HCT116 (cell line): Measurements from ENCODE around the gene KCNC2. TPM values are rescaled to one million over a fixed set of nuclear protein-coding genes. Genes with fewer than 3 reads are reported as not detected.

Source experiments
- ATAC-seq: fragments of 200-7000 bp; cut with Tn5 transposase; 2 replicates; pipeline ENCODE4 v1.9.1; 2020; ENCODE audit warnings: mild to moderate bottlenecking, moderate library complexity
- BruUV-seq: library from RNA; stranded (reverse); fragments of 400-500 nt; replicated peaks from 2 replicates; lab custom pipeline; 2021; lab: Mats Ljungman, UMichigan
- CTCF ChIA-PET: fragments of 300-600 bp; sonication (Branson Sonifier 250); formaldehyde crosslinking; loops from one replicate; lab custom pipeline; 2021; ENCODE audit warnings: antibody characterized with exemption; lab: Charles Lee
- POLR2A ChIA-PET: fragments of 300-600, 350-600 bp; sonication (Branson Sonifier 250); formaldehyde crosslinking; loops from one replicate; lab custom pipeline; 2021; ENCODE audit warnings: antibody characterized with exemption; lab: Charles Lee
- RAD21 ChIA-PET, 2 experiments: fragments of 300-600 bp; sonication (Branson Sonifier 250); formaldehyde crosslinking; loops; one replicate each; lab custom pipeline; 2023; ENCODE audit warnings: low total read pairs in 2 of 2; ENCODE audit not compliant: uncharacterized antibody in 2 of 2, unreplicated experiment in 2 of 2, low non-redundant PET in 1 of 2; lab: Charles Lee
- DNase-seq: peaks from one replicate; pipeline ENCODE4 v3.0.0-alpha.2; 2010; ENCODE audit warnings: low read depth, low spot score
- H2AFZ ChIP-seq: fragments of 200-600 bp; shearing (Covaris generic), sonication (generic); 2 replicates; pipeline ENCODE4 v1.6.1; 2017; ENCODE audit warnings: low read depth, mixed run types, mixed read lengths, antibody characterized with exemption, low read length; ENCODE audit not compliant: poor library complexity, severe bottlenecking
- H3K27ac ChIP-seq: 2 replicates; pipeline ENCODE4 v1.5.1; 2012; ENCODE audit warnings: low read depth, low read length
- H3K27me3 ChIP-seq: fragments of 200-600 bp; sonication (generic); 2 replicates; pipeline ENCODE4 v1.6.1; 2016; ENCODE audit warnings: mixed run types, low read length, mixed read lengths; ENCODE audit not compliant: insufficient read depth
- H3K36me3 ChIP-seq, 2 experiments: fragments of 200-500 bp in 1 of 2; fragments of 200-600 bp in 1 of 2; sonication (Bioruptor generic) in 1 of 2; sonication (generic) in 1 of 2; 2 replicates each; pipeline versions ENCODE4 v1.5.1 to v1.6.1; 2014 to 2016; ENCODE audit warnings: low read length in 2 of 2, inconsistent platforms in 1 of 2, mixed read lengths in 1 of 2, mixed run types in 1 of 2; ENCODE audit not compliant: insufficient read depth in 2 of 2, control insufficient read depth in 1 of 2
- H3K4me1 ChIP-seq, 2 experiments: fragments of 200-600 bp in 1 of 2; sonication (generic) in 1 of 2; 2 replicates each; pipeline versions ENCODE4 v1.5.1 to v1.6.1; 2012 to 2017; ENCODE audit warnings: low read length in 2 of 2, inconsistent platforms in 1 of 2, mild to moderate bottlenecking in 1 of 2, mixed read lengths in 1 of 2, mixed run types in 1 of 2, moderate library complexity in 1 of 2; ENCODE audit not compliant: insufficient read depth in 2 of 2, control insufficient read depth in 1 of 2
- H3K4me2 ChIP-seq: fragments of 200-600 bp; sonication (generic); 2 replicates; pipeline ENCODE4 v1.6.1; 2017; ENCODE audit warnings: mixed run types, low read length, mixed read lengths
- H3K4me3 ChIP-seq, 2 experiments: fragments of 200-600 bp in 1 of 2; sonication (generic) in 1 of 2; replicated peaks in 1 of 2; 2 replicates each; pipeline ENCODE4 v1.5.1; 2011 to 2016; ENCODE audit warnings: low read length in 2 of 2, control low read depth in 1 of 2, low read depth in 1 of 2, mild to moderate bottlenecking in 1 of 2, mixed read lengths in 1 of 2, mixed run types in 1 of 2
- H3K79me2 ChIP-seq: fragments of 200-600 bp; sonication (generic); 2 replicates; pipeline ENCODE4 v1.6.1; 2017; ENCODE audit warnings: mild to moderate bottlenecking, mixed run types, low read length, moderate library complexity, mixed read lengths; ENCODE audit not compliant: insufficient read depth
- H3K9ac ChIP-seq: fragments of 200-600 bp; sonication (generic); 2 replicates; pipeline ENCODE4 v1.6.1; 2016; ENCODE audit warnings: low read length, mixed read lengths
- H3K9me2 ChIP-seq: fragments of 200-600 bp; sonication (generic), shearing (Covaris generic); 2 replicates; pipeline ENCODE4 v1.6.1; 2017; ENCODE audit warnings: mixed run types, mild to moderate bottlenecking, moderate library complexity; ENCODE audit not compliant: insufficient read depth
- H3K9me3 ChIP-seq, 2 experiments: fragments of 200-500 bp in 1 of 2; fragments of 200-600 bp in 1 of 2; sonication (Bioruptor generic) in 1 of 2; sonication (generic) in 1 of 2; 2 replicates each; pipeline ENCODE4 v1.6.1; 2014 to 2017; ENCODE audit warnings: low read length in 2 of 2, mixed read lengths in 2 of 2, inconsistent platforms in 1 of 2, low read depth in 1 of 2, mild to moderate bottlenecking in 1 of 2, mixed run types in 1 of 2, moderate library complexity in 1 of 2; ENCODE audit not compliant: control insufficient read depth in 1 of 2, insufficient read depth in 1 of 2
- H4K20me1 ChIP-seq: fragments of 200-600 bp; sonication (generic), shearing (Covaris generic); 2 replicates; pipeline ENCODE4 v1.6.1; 2017; ENCODE audit warnings: mixed run types, mild to moderate bottlenecking, moderate library complexity; ENCODE audit not compliant: insufficient read depth
- CBX3 ChIP-seq: IDR thresholded peaks from 2 replicates; pipeline ENCODE4 v1.6.1; 2012; ENCODE audit warnings: low read depth
- EGR1 ChIP-seq: IDR thresholded peaks from 2 replicates; pipeline ENCODE4 v1.6.1; 2012; ENCODE audit warnings: low read depth
- ELF1 ChIP-seq: IDR thresholded peaks from 2 replicates; pipeline ENCODE4 v1.6.1; 2012; ENCODE audit warnings: low read depth, borderline replicate concordance
- EZH2 ChIP-seq: fragments of 200-600 bp; sonication (generic); IDR thresholded peaks from 2 replicates; pipeline ENCODE4 v1.6.1; 2017; ENCODE audit warnings: antibody characterized with exemption, mixed run types
- EZH2phosphoT487 ChIP-seq: fragments of 200-600 bp; IDR thresholded peaks from 2 replicates; pipeline ENCODE4 v1.6.1; 2018; ENCODE audit warnings: antibody characterized with exemption, borderline replicate concordance
- FOSL1 ChIP-seq: IDR thresholded peaks from 2 replicates; pipeline ENCODE4 v1.6.1; 2012; ENCODE audit warnings: low read depth
- JUND ChIP-seq: IDR thresholded peaks from 2 replicates; pipeline ENCODE4 v1.6.1; 2012
- POLR2A ChIP-seq: IDR thresholded peaks from 2 replicates; pipeline ENCODE4 v1.7.0; 2011; ENCODE audit warnings: borderline replicate concordance; ENCODE audit not compliant: insufficient read depth, insufficient read length; ENCODE audit errors: extremely low read depth
- RAD21 ChIP-seq: IDR thresholded peaks from 2 replicates; pipeline ENCODE4 v1.6.1; 2012; ENCODE audit warnings: low read depth, mild to moderate bottlenecking
- SIN3A ChIP-seq: IDR thresholded peaks from 2 replicates; pipeline ENCODE4 v1.6.1; 2012; ENCODE audit warnings: low read depth
- SRF ChIP-seq: IDR thresholded peaks from 2 replicates; pipeline ENCODE4 v1.6.1; 2012; ENCODE audit warnings: low read depth
- YY1 ChIP-seq: IDR thresholded peaks from 2 replicates; pipeline ENCODE4 v1.6.1; 2011; ENCODE audit warnings: low read length, low read depth, moderate library complexity, mild to moderate bottlenecking; ENCODE audit not compliant: insufficient replicate concordance; ENCODE audit errors: extremely low read depth
- ZBTB33 ChIP-seq: IDR thresholded peaks from 2 replicates; pipeline ENCODE4 v1.6.1; 2011; ENCODE audit warnings: mild to moderate bottlenecking, low read length, moderate library complexity; ENCODE audit not compliant: insufficient replicate concordance; ENCODE audit errors: extremely low read depth
- ZNF274 ChIP-seq: fragments of 200-500 bp; sonication (Bioruptor generic); IDR thresholded peaks from 2 replicates; pipeline ENCODE4 v1.6.1; 2014; ENCODE audit warnings: mild to moderate bottlenecking, low read depth, low read length, inconsistent platforms
- intact Hi-C: fragments of 100-400 bp; cut with micrococcal nuclease; formaldehyde crosslinking; loops from 2 replicates; pipeline ENCODE4 v1.10.0; 2022
- total RNA-seq: library from RNA; stranded (reverse); gene quantifications from one replicate; pipeline ENCODE4 v1.2.1, GENCODE V29; 2021; ENCODE audit not compliant: unreplicated experiment
- TF ChIP-seq, protein P1 (sequence below): IDR thresholded peaks from 2 replicates; pipeline ENCODE4 v1.6.1; 2012
- TF ChIP-seq, protein P2 (sequence below), 3 experiments: fragments of 200-600 bp in 1 of 3; sonication (generic) in 1 of 3; IDR thresholded peaks in 2 of 3; conservative IDR thresholded peaks in 1 of 3; 2 replicates each; pipeline ENCODE4 v1.5.1; 2012 to 2017; ENCODE audit warnings: low read depth in 2 of 3, low read length in 2 of 3, antibody characterized with exemption in 1 of 3, borderline replicate concordance in 1 of 3, control low read depth in 1 of 3, mild to moderate bottlenecking in 1 of 3, mixed read lengths in 1 of 3, mixed run types in 1 of 3, moderate library complexity in 1 of 3; ENCODE audit not compliant: insufficient read depth in 1 of 3

The KCNC2 gene
- total RNA-seq, 1 experiment from 2014 or later, result not detected

- H3K9me2 ChIP-seq, result no peaks in the 10 kb centered on the region
- ATAC-seq, result no peak
- intact Hi-C loops, result loop anchor here (10.0 kb wide), 2 partner anchors 282 to 392 kb away; no protein-coding TSS in a partner anchor
- H3K4me1 ChIP-seq, result no peaks in the 10 kb centered on the region
- H4K20me1 ChIP-seq, result no peaks in the 10 kb centered on the region
- H3K4me2 ChIP-seq, result no peak overlapping the region
- H3K27ac ChIP-seq, result no peak overlapping the region
- no peaks in the 10 kb centered on the region for H3K27me3 ChIP-seq
- no peak overlapping the region for H3K4me3 ChIP-seq
- CTCF ChIA-PET, result no interaction called here
- H3K36me3 ChIP-seq, result no peaks in the 10 kb centered on the region
- no peak overlapping the region for H3K9ac ChIP-seq
- H2AFZ ChIP-seq, result peak overlapping the region; percentile 66
- POLR2A ChIA-PET, result no interaction called here
- no peaks in the 10 kb centered on the region for H3K9me3 ChIP-seq
- no peak for DNase-seq
- RAD21 ChIA-PET, result no interaction called here
- TF ChIP-seq YY1, result no peak
- TF ChIP-seq SRF, result no peak
- no peak for TF ChIP-seq ZBTB33
- no peak for TF ChIP-seq EZH2phosphoT487
- no peak for TF ChIP-seq JUND
- TF ChIP-seq, protein P1, sequence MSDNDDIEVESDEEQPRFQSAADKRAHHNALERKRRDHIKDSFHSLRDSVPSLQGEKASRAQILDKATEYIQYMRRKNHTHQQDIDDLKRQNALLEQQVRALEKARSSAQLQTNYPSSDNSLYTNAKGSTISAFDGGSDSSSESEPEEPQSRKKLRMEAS, result no peak
- no peak for TF ChIP-seq EZH2
- no peak for TF ChIP-seq ZNF274
- TF ChIP-seq CBX3, result no peak
- TF ChIP-seq SIN3A, result no peak
- no peak for TF ChIP-seq FOSL1
- TF ChIP-seq POLR2A, result no peak
- TF ChIP-seq RAD21, result no peak
- TF ChIP-seq ELF1, result no peak
- TF ChIP-seq EGR1, result no peak
- TF ChIP-seq, protein P2, sequence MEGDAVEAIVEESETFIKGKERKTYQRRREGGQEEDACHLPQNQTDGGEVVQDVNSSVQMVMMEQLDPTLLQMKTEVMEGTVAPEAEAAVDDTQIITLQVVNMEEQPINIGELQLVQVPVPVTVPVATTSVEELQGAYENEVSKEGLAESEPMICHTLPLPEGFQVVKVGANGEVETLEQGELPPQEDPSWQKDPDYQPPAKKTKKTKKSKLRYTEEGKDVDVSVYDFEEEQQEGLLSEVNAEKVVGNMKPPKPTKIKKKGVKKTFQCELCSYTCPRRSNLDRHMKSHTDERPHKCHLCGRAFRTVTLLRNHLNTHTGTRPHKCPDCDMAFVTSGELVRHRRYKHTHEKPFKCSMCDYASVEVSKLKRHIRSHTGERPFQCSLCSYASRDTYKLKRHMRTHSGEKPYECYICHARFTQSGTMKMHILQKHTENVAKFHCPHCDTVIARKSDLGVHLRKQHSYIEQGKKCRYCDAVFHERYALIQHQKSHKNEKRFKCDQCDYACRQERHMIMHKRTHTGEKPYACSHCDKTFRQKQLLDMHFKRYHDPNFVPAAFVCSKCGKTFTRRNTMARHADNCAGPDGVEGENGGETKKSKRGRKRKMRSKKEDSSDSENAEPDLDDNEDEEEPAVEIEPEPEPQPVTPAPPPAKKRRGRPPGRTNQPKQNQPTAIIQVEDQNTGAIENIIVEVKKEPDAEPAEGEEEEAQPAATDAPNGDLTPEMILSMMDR (IDR thresholded peaks at IDR 0.05 in 2 of 3, conservative IDR thresholded peaks at IDR 0.05 in 1 of 3; ENCODE audit: borderline replicate concordance in 1 of 3, insufficient read depth in 1 of 3, low read depth in 2 of 3, low read length in 2 of 3), result no peak
- TF ChIP-seq, all 23 proteins: peak for 0
- no peaks in the 10 kb centered on the region for H3K79me2 ChIP-seq
- no TSS peak for BruUV-seq
These were observed 123.3 kb downstream of the KCNC2 start for GRCh38 chr12:75086091-75087038.
